H1 (cell line): ENCODE measurements around the gene CEBPZ. TPM values are rescaled to one million over a fixed set of nuclear protein-coding genes. Genes with fewer than 3 reads are reported as not detected.

Experiments
- CTCF ChIA-PET: fragments of 300-600 bp; sonication (Branson Sonifier 250); formaldehyde crosslinking; loops from one replicate; lab custom pipeline; 2021; ENCODE audit not compliant: partially characterized antibody; lab: Charles Lee
- POLR2A ChIA-PET: fragments of 300-600 bp; sonication (Branson Sonifier 250); formaldehyde crosslinking; loops from one replicate; lab custom pipeline; 2021; ENCODE audit warnings: inconsistent platforms; ENCODE audit not compliant: partially characterized antibody; lab: Charles Lee
- DNase-seq, 2 experiments: peaks; one replicate each; pipeline versions ENCODE4 v3.0.0 to v3.0.0-alpha.2; 2010 to 2022; ENCODE audit warnings: low spot score in 2 of 2, low read depth in 1 of 2, mixed read lengths in 1 of 2
- FAIRE-seq: peaks from 2 replicates; lab custom pipeline; 2011; peaks lifted over from hg19 to GRCh38; lab: Jason Lieb, UNC
- H2AFZ ChIP-seq: 2 replicates; pipeline ENCODE4 v1.8.1; 2012; ENCODE audit warnings: low read length, inconsistent platforms
- H2AK5ac ChIP-seq: 2 replicates; pipeline ENCODE4 v1.6.1; 2013; ENCODE audit warnings: low read depth, low read length
- H2BK120ac ChIP-seq: replicated peaks from 2 replicates; pipeline ENCODE3; 2013; ENCODE audit warnings: low read depth, low read length, inconsistent platforms
- H2BK12ac ChIP-seq: 2 replicates; pipeline ENCODE4 v1.6.1; 2013; ENCODE audit warnings: low read depth, low read length
- H2BK15ac ChIP-seq: 2 replicates; pipeline ENCODE4 v1.6.1; 2013; ENCODE audit warnings: low read length
- H2BK20ac ChIP-seq: 2 replicates; pipeline ENCODE4 v1.6.1; 2013; ENCODE audit warnings: low read length
- H2BK5ac ChIP-seq: 2 replicates; pipeline ENCODE4 v1.6.1; 2013; ENCODE audit warnings: low read depth, low read length
- H3K14ac ChIP-seq: 2 replicates; pipeline ENCODE4 v1.6.1; 2013; ENCODE audit warnings: inconsistent platforms; ENCODE audit not compliant: insufficient read length
- H3K18ac ChIP-seq: 2 replicates; pipeline ENCODE4 v1.6.1; 2013; ENCODE audit warnings: low read length; ENCODE audit errors: extremely low read depth
- H3K23ac ChIP-seq: 2 replicates; pipeline ENCODE4 v1.6.1; 2013; ENCODE audit warnings: inconsistent platforms; ENCODE audit not compliant: insufficient read length
- H3K23me2 ChIP-seq: 2 replicates; pipeline ENCODE4 v1.6.1; 2013; ENCODE audit warnings: low read depth, low read length
- H3K27ac ChIP-seq: 2 replicates; pipeline ENCODE4 v1.6.1; 2011; ENCODE audit warnings: low read depth, low read length, inconsistent platforms
- H3K27me3 ChIP-seq, 4 experiments: replicated peaks in 1 of 4; 1 replicate in 1 of 4; 2 replicates in 3 of 4; pipeline versions ENCODE4 v1.6.1 to v1.8.1; 2011 to 2013; ENCODE audit warnings: low read length in 3 of 4, mild to moderate bottlenecking in 3 of 4, inconsistent platforms in 2 of 4, mixed read lengths in 2 of 4, moderate library complexity in 1 of 4; ENCODE audit not compliant: control insufficient read depth in 3 of 4, insufficient read depth in 3 of 4; ENCODE audit errors: extremely low read depth in 1 of 4
- H3K36me3 ChIP-seq, 4 experiments: 2 replicates each; pipeline versions ENCODE4 v1.6.1 to v1.8.1; 2011 to 2013; ENCODE audit warnings: mild to moderate bottlenecking in 4 of 4, low read length in 3 of 4, moderate library complexity in 2 of 4, control low read depth in 1 of 4, inconsistent platforms in 1 of 4; ENCODE audit not compliant: insufficient read depth in 4 of 4, control insufficient read depth in 2 of 4
- H3K4ac ChIP-seq: replicated peaks from 2 replicates; pipeline ENCODE3; 2013; ENCODE audit warnings: low read length, low read depth, mixed read lengths, inconsistent platforms; ENCODE audit not compliant: insufficient read length
- H3K4me1 ChIP-seq, 4 experiments: replicated peaks in 1 of 4; 1 replicate in 1 of 4; 2 replicates in 3 of 4; pipeline versions ENCODE4 v1.6.1 to v1.8.1; 2011 to 2013; ENCODE audit warnings: low read length in 3 of 4, inconsistent platforms in 2 of 4, mixed read lengths in 1 of 4; ENCODE audit not compliant: insufficient read depth in 4 of 4, control insufficient read depth in 3 of 4
- H3K4me2 ChIP-seq, 2 experiments: 2 replicates each; pipeline versions ENCODE4 v1.6.1 to v1.8.1; 2011 to 2013; ENCODE audit warnings: low read depth in 2 of 2, low read length in 2 of 2, control low read depth in 1 of 2, inconsistent platforms in 1 of 2, mild to moderate bottlenecking in 1 of 2; ENCODE audit not compliant: insufficient read depth in 1 of 2
- H3K4me3 ChIP-seq, 4 experiments: fragments of 200-600, 300-600 bp in 1 of 4; sonication (generic), shearing (Covaris generic), sonication (Bioruptor Twin) in 1 of 4; 2 replicates each; pipeline versions ENCODE4 v1.5.1 to v1.8.1; 2011 to 2016; ENCODE audit warnings: low read length in 4 of 4, low read depth in 3 of 4, control low read depth in 2 of 4, inconsistent platforms in 2 of 4, mild to moderate bottlenecking in 2 of 4, mixed read lengths in 1 of 4, moderate library complexity in 1 of 4; ENCODE audit not compliant: insufficient read depth in 2 of 4; ENCODE audit errors: extremely low read depth in 1 of 4
- H3K56ac ChIP-seq: replicated peaks from 2 replicates; pipeline ENCODE3; 2013; ENCODE audit warnings: low read depth, mild to moderate bottlenecking, mixed read lengths, low read length, inconsistent platforms; ENCODE audit not compliant: insufficient read length
- H3K79me1 ChIP-seq: 2 replicates; pipeline ENCODE4 v1.6.1; 2013; ENCODE audit warnings: low read depth, low read length, control low read depth
- H3K79me2 ChIP-seq, 2 experiments: 2 replicates each; pipeline versions ENCODE4 v1.6.1 to v1.8.1; 2012 to 2013; ENCODE audit warnings: low read length in 2 of 2, mild to moderate bottlenecking in 2 of 2, inconsistent platforms in 1 of 2; ENCODE audit not compliant: insufficient read depth in 2 of 2, control insufficient read depth in 1 of 2
- H3K9ac ChIP-seq, 4 experiments: replicated peaks in 1 of 4; 1 replicate in 1 of 4; 2 replicates in 3 of 4; pipeline versions ENCODE4 v1.6.1 to v1.8.1; 2011 to 2013; ENCODE audit warnings: low read depth in 3 of 4, low read length in 3 of 4, control low read depth in 2 of 4, mild to moderate bottlenecking in 2 of 4, moderate library complexity in 2 of 4, inconsistent platforms in 1 of 4; ENCODE audit errors: extremely low read depth in 1 of 4
- H3K9me3 ChIP-seq, 2 experiments: 2 replicates each; pipeline versions ENCODE4 v1.6.1 to v1.8.1; 2012 to 2013; ENCODE audit warnings: mild to moderate bottlenecking in 2 of 2, moderate library complexity in 2 of 2, control low read depth in 1 of 2, inconsistent platforms in 1 of 2, low read depth in 1 of 2, low read length in 1 of 2, mixed read lengths in 1 of 2; ENCODE audit not compliant: insufficient read depth in 2 of 2
- H4K20me1 ChIP-seq, 2 experiments: replicated peaks in 1 of 2; 2 replicates each; pipeline versions ENCODE3 to v1.8.1; 2011 to 2013; ENCODE audit warnings: inconsistent platforms in 2 of 2, low read length in 2 of 2, mild to moderate bottlenecking in 1 of 2; ENCODE audit not compliant: insufficient read depth in 2 of 2, control insufficient read depth in 1 of 2
- H4K5ac ChIP-seq: 2 replicates; pipeline ENCODE4 v1.6.1; 2013; ENCODE audit warnings: low read length, low read depth, mixed read lengths, inconsistent platforms; ENCODE audit not compliant: insufficient read length
- H4K8ac ChIP-seq: 2 replicates; pipeline ENCODE4 v1.8.0; 2013; ENCODE audit warnings: mild to moderate bottlenecking, moderate library complexity, low read length, inconsistent platforms; ENCODE audit not compliant: insufficient read depth; ENCODE audit errors: extremely low read depth
- H4K91ac ChIP-seq: replicated peaks from 2 replicates; pipeline ENCODE3; 2013; ENCODE audit warnings: low read length, mixed read lengths, inconsistent platforms; ENCODE audit not compliant: insufficient read length
- BACH1 ChIP-seq: IDR thresholded peaks from 2 replicates; pipeline ENCODE4 v1.6.1; 2012; ENCODE audit warnings: low read length, improper control_type of control experiment
- E2F6 ChIP-seq: IDR thresholded peaks from 2 replicates; pipeline ENCODE4 v1.6.1; 2012; ENCODE audit warnings: inconsistent platforms
- GABPA ChIP-seq: IDR thresholded peaks from 2 replicates; pipeline ENCODE4 v1.6.1; 2011; ENCODE audit warnings: mild to moderate bottlenecking, low read length, moderate library complexity, borderline replicate concordance; ENCODE audit not compliant: insufficient read depth
- GTF2F1 ChIP-seq: IDR thresholded peaks from 2 replicates; pipeline ENCODE4 v1.6.1; 2012; ENCODE audit warnings: low read depth, low read length, improper control_type of control experiment, borderline replicate concordance
- KDM1A ChIP-seq: fragments of 200-600, 300-600 bp; sonication (generic); IDR thresholded peaks from 2 replicates; pipeline ENCODE4 v1.7.1; 2016; ENCODE audit warnings: mild to moderate bottlenecking, low read length, borderline replicate concordance
- KDM5A ChIP-seq: fragments of 200-600 bp; IDR thresholded peaks from 2 replicates; pipeline ENCODE4 v1.7.1; 2012; ENCODE audit warnings: mild to moderate bottlenecking, low read length, inconsistent platforms, mixed read lengths
- PHF8 ChIP-seq: fragments of 200-600 bp; sonication (generic); conservative IDR thresholded peaks from 2 replicates; pipeline ENCODE4 v1.7.1; 2012; ENCODE audit warnings: low read depth, mild to moderate bottlenecking, inconsistent platforms, low read length, moderate library complexity
- RNF2 ChIP-seq: fragments of 200-900, 300-1000 bp; sonication (generic); IDR thresholded peaks from 2 replicates; pipeline ENCODE4 v1.7.1; 2016; ENCODE audit warnings: borderline replicate concordance, low read depth, mild to moderate bottlenecking, antibody characterized with exemption, low read length; ENCODE audit not compliant: poor library complexity, severe bottlenecking; ENCODE audit errors: missing control alignments
- SIN3A ChIP-seq, 2 experiments: IDR thresholded peaks in 1 of 2; conservative IDR thresholded peaks in 1 of 2; 2 replicates each; pipeline ENCODE4 v1.6.1; 2011 to 2012; ENCODE audit warnings: low read length in 2 of 2, improper control_type of control experiment in 1 of 2, low read depth in 1 of 2, mild to moderate bottlenecking in 1 of 2
- SIRT6 ChIP-seq: IDR thresholded peaks from one replicate; pipeline ENCODE4 v1.7.1; 2012; ENCODE audit warnings: low read length, inconsistent platforms
- SP2 ChIP-seq: IDR thresholded peaks from 2 replicates; pipeline ENCODE4 v1.6.1; 2012; ENCODE audit warnings: mild to moderate bottlenecking, low read length, inconsistent platforms
- SUZ12 ChIP-seq: fragments of 200-600 bp; sonication (generic); IDR thresholded peaks from 2 replicates; pipeline ENCODE4 v1.6.1; 2012; ENCODE audit warnings: mild to moderate bottlenecking, inconsistent platforms, low read length, moderate library complexity, mixed read lengths
- USF2 ChIP-seq: IDR thresholded peaks from 2 replicates; pipeline ENCODE4 v1.6.1; 2011; ENCODE audit warnings: low read length, improper control_type of control experiment
- polyA plus RNA-seq, 7 experiments: library from polyadenylated mRNA; depleted of rRNA in 3 of 7; stranded (reverse) in 5 of 7; unstranded in 2 of 7; fragments of >200 nt in 5 of 7; fragments of 200-250 nt in 2 of 7; gene quantifications; 1 replicate in 5 of 7; 2 replicates in 1 of 7; 4 replicates in 1 of 7; pipeline versions ENCODE4 v1.2.1 to v1.2.3, GENCODE V29; 2011 to 2013; ENCODE audit warnings: missing spikeins in 2 of 7, mixed read lengths in 2 of 7
- total RNA-seq: library from RNA; stranded (reverse); fragmentation: NEBNext Ultra II Directional; extraction: Animal tissue kit (Norgen Biotek cat#: 25700); gene quantifications from 2 replicates; pipeline ENCODE4 v1.2.1, GENCODE V29; 2021

The CEBPZ gene
- total and polyA plus RNA-seq, 2 of the 8 experiments (the other 6 are each of a cell fraction or from before 2014, with no cell fraction given): 19.1 to 201 TPM

GRCh38 chr2:37246205-37246604 is 14.8 kb upstream of the CEBPZ start:
- Histone ChIP-seq H2BK12ac (no peak overlapping the region), H3K4me1 (no peaks in the 10 kb centered on the region), H2BK20ac (no peak overlapping the region), H3K79me2 (no peaks in the 10 kb centered on the region), H2BK5ac (no peak overlapping the region), H3K4ac (no peak overlapping the region), H2AFZ (no peak overlapping the region), H2AK5ac (no peak overlapping the region), H3K14ac (no peak overlapping the region), H3K56ac (no peak overlapping the region), H2BK15ac (no peak overlapping the region), H2BK120ac (no peak overlapping the region), H4K5ac (no peak overlapping the region), H3K18ac (no peak overlapping the region), H3K36me3 (peaks cover 19 to 98% (median 67%) of the 10 kb centered on the region in 4 experiments), H4K91ac (no peak overlapping the region), H3K4me3 (no peak overlapping the region), H3K9ac (no peak overlapping the region), H3K27me3 (peaks cover 0 to 1% (median 0%) of the 10 kb centered on the region in 4 experiments; a peak in 1 of 7 replicates), H3K23me2 (no peaks in the 10 kb centered on the region), H3K23ac (no peak overlapping the region), H4K8ac (no peak overlapping the region), H3K4me2 (no peak overlapping the region), H3K79me1 (no peaks in the 10 kb centered on the region), H4K20me1 (no peaks in the 10 kb centered on the region), H3K9me3 (no peaks in the 10 kb centered on the region), H3K27ac (no peak overlapping the region)
- FAIRE-seq: no peak
- no peak for DNase-seq
- ChIA-PET CTCF (no interaction called here), POLR2A (interaction anchor here (1.1 to 3.0 kb wide), 4 partner anchors 8 to 16 kb away, joined by 3 to 10 read pairs (median 4); partner anchors contain the start of genes CEBPZ and NDUFAF7)
- TF ChIP-seq GTF2F1 (no peak), E2F6 (no peak), SIN3A (conservative IDR thresholded peaks at IDR 0.05 in 1 of 2, IDR thresholded peaks at IDR 0.05 in 1 of 2; ENCODE audit: low read depth in 1 of 2, low read length in 2 of 2) (no peak), SUZ12 (no peak), GABPA (no peak), PHF8 (no peak), KDM5A (no peak), SP2 (no peak), RNF2 (no peak), BACH1 (no peak), KDM1A (no peak), USF2 (no peak), SIRT6 (no peak)
